Inferior parietal cortex (tissue), 1 donor: ENCODE measurements around the gene SPACDR.

ENCODE experiments used
- DNase-seq: peaks from one replicate; pipeline ENCODE4 v3.0.0-alpha.2; 2016; ENCODE audit errors: extremely low spot score

The SPACDR gene

GRCh38 chr7:100415448-100415847 is 48.6 kb downstream of the SPACDR start:
- no peak for DNase-seq

GRCh38 chr7:100413889-100414288 is 50.2 kb downstream of the SPACDR start:
- DNase-seq, result no peak

GRCh38 chr7:100413346-100413745 is 50.7 kb downstream of the SPACDR start:
- DNase-seq, result no peak

GRCh38 chr7:100411101-100411500 is 53.0 kb downstream of the SPACDR start:
- DNase-seq, result no peak

- DNase-seq, result peak; percentile 68
Measured at GRCh38 chr7:100407285-100408180, 56.5 kb downstream of the SPACDR start.

GRCh38 chr7:100406767-100407166 is 57.3 kb downstream of the SPACDR start:
- DNase-seq, result no peak
